ENCODE data around the gene LAMA3. TPM values are rescaled to one million over a fixed set of nuclear protein-coding genes. Genes with fewer than 3 reads are reported as not detected.

Gene LAMA3
- total RNA-seq, 2 donors from 2014 or later = 31.9 to 41.3 TPM

GRCh38 chr18:23683155-23683554 is 6.1 kb upstream of the LAMA3 start:
- intact Hi-C loops (cut with DNase I) = no loop called here

GRCh38 chr18:23683671-23684070 is 5.6 kb upstream of the LAMA3 start:
- Histone ChIP-seq H3K27me3 (peaks cover under 1% of the 10 kb centered on the region), H3K9ac (ENCODE audit: low read depth in 2 of 2, low read length in 2 of 2) (no peak overlapping the region), H3K36me3 (no peaks in the 10 kb centered on the region), H3K4me1 (no peaks in the 10 kb centered on the region), H3K27ac (no peak overlapping the region), H3K9me3 (no peaks in the 10 kb centered on the region), H3K4me3 (no peak overlapping the region)
- TF ChIP-seq CTCF (IDR thresholded peaks at IDR 0.05) = no peak
- DNase-seq = no peak
- intact Hi-C loops (cut with DNase I) = no loop called here

More at GRCh38 chr18:23683155-23683554, 6.1 kb upstream of the LAMA3 start:
- Histone ChIP-seq H3K4me3 (no peak overlapping the region), H3K9me3 (no peaks in the 10 kb centered on the region), H3K9ac (ENCODE audit: low read depth in 2 of 2, low read length in 2 of 2) (no peak overlapping the region), H3K27ac (no peak overlapping the region), H3K4me1 (no peaks in the 10 kb centered on the region), H3K36me3 (no peaks in the 10 kb centered on the region), H3K27me3 (peaks cover 3% of the 10 kb centered on the region)
- DNase-seq = no peak
- TF ChIP-seq CTCF (IDR thresholded peaks at IDR 0.05) = no peak

DNA sequence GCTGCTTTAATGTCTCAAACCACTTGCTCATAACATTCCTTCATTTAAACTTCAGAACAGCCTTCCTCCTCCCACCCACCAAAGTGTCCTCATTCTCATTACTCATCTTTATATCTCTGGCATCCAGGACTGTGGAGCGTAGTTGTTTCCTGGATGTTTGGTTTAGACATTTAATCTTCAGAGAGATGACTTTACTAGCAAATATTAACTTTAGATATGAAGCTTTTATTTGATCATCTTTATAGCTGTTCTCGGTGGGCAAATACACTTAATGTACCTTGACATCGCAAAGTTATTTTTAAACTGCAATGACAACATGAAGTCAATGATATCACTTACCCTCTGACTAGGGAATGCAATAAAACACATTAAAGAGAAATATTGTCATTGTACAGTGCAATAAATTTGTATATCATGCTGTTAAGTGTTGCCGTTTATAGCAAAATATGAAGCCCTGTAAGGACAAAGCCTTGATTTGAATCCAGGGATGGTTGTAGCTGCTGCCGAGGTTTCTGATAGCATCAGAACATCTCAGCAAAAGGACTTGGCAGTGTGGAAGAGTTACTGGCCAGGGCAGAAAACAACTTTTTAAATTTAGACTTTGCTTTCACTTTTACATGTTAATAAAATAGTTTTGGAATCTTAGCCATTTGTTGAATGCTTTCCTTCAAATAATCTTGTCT is 4.6 kb upstream of the LAMA3 start:
- Histone ChIP-seq H3K4me1 (peaks cover 3% of the 10 kb centered on the region), H3K4me3 (no peak overlapping the region), H3K27me3 (peaks cover 9% of the 10 kb centered on the region), H3K9me3 (no peaks in the 10 kb centered on the region), H3K9ac (ENCODE audit: low read depth in 2 of 2, low read length in 2 of 2) (no peak overlapping the region), H3K27ac (no peak overlapping the region), H3K36me3 (no peaks in the 10 kb centered on the region)
- intact Hi-C loops (cut with DNase I) = no loop called here
- TF ChIP-seq CTCF (IDR thresholded peaks at IDR 0.05) = no peak
- DNase-seq = no peak

DNA sequence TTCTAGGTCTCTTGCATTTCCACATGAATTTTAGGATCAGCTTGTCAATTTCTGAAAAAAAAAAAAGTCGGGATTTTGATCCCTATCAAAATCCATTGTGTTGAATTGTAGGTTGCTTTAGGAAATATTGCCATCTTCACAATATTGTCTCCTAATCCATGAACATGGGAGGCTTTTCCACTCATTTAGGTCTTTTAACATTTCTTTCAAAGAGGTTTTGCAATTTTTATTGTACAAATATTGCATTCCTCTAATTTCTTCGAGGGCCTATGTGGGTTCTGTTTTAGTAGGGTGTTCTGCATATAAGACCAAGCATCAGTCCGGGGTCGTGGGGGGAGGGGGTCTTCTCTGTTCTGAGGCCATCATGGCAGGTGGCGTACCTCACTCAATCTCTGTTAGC is 725 bp upstream of the LAMA3 start:
- no peak overlapping the region for H3K4me3 ChIP-seq
- no peak for TF ChIP-seq CTCF (IDR thresholded peaks at IDR 0.05)
- H3K9ac ChIP-seq (ENCODE audit: low read depth in 2 of 2, low read length in 2 of 2) = no peak overlapping the region
- no peak overlapping the region for H3K27ac ChIP-seq
- H3K27me3 ChIP-seq = peaks cover 18% of the 10 kb centered on the region
- no peak for DNase-seq
- peaks cover 8% of the 10 kb centered on the region for H3K4me1 ChIP-seq
- no peaks in the 10 kb centered on the region for H3K36me3 ChIP-seq
- no peaks in the 10 kb centered on the region for H3K9me3 ChIP-seq
- intact Hi-C loops (cut with DNase I) = no loop called here

DNA sequence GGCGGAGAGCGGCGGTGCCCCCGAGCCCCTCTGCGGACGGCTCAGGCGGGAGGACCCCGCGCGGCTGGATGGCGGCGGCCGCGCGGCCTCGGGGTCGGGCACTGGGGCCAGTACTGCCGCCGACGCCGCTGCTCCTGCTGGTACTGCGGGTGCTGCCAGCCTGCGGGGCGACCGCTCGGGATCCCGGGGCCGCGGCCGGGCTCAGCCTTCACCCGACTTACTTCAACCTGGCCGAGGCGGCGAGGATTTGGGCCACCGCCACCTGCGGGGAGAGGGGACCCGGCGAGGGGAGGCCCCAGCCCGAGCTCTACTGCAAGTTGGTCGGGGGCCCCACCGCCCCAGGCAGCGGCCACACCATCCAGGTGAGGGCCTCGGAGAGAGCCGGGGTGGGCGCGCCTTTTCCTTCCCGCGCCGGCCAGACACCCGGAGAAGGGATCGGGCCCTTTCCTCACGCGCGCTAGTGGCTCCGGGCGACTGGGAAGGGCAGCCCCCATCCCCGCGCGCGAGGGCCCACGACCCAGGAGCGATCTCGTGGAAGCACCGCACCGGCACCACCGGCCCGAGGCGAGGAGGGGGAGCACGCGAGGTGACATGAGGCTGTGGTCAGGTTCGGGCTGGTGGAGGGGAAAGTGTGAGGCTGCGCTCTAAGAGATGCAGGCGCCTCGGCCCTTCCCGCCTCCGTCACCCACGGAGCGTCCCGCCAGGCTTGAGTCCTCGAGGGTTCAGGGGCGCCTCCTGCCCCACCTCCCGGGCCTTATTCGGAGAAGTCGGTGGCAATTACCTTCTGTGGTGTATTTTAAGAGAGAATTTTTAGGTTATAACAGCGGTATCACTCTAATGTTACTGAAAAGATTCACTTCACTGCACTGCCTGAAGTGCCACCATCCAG is 607 bp downstream of the LAMA3 start:
- Histone ChIP-seq H3K4me3 (peak overlapping the region; percentile 57), H3K27ac (no peak overlapping the region), H3K4me1 (peaks cover 8% of the 10 kb centered on the region), H3K9me3 (no peaks in the 10 kb centered on the region), H3K36me3 (no peaks in the 10 kb centered on the region), H3K27me3 (peaks cover 18% of the 10 kb centered on the region), H3K9ac (ENCODE audit: low read depth in 2 of 2, low read length in 2 of 2) (peak overlapping the region; percentile 26 to 73)
- intact Hi-C loops (cut with DNase I) = no loop called here
- DNase-seq = peak; percentile 24
- no peak for TF ChIP-seq CTCF (IDR thresholded peaks at IDR 0.05)

All from colonic mucosa (tissue), 4 donors.